GM19351 (cell line): ENCODE results near the gene USP10.

Experiments used
- ATAC-seq: cut with Tn5 transposase; IDR thresholded peaks from one replicate; pipeline ENCODE4 v1.9.1; 2021; ENCODE audit warnings: mild to moderate bottlenecking, moderate library complexity; ENCODE audit not compliant: unreplicated experiment

The USP10 gene

DNA sequence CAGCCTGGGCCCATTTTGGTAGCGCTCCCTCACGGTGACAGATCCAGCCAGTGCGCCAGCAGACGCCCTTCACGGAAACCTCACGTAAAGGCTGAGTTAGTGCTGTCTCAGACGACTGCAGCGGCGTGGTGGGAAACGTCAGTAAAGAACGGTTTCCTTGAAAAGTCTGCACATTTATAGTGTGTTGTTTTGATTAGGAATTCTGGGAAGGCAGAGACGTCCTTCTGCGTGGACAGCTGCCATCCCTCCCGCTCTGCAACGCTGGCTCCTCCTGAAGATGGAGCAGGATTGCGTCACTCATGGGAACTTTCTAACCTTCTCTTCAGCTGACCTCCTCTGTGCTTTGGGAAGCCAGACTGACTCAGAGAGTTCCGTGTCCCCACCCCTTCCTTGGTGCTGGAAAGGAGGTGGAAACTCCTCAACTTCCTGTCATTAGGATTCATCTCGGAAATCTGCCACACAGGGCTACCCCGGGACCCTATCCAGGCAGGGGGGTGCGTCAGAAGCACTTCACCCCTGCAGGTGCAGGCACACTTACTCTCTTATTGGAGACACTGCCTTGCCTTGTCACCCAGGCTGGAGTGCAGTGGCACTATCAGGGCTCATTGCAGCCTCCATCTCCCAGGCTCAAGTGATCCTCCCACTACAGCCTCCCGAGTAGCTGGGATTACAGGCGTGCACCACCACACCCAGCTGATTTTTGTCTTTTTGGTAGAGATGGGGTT, 95.7 kb downstream of the USP10 start:
- ATAC-seq = no peak

- no peak for ATAC-seq
These were observed 100.6 kb downstream of the USP10 start for GRCh38 chr16:84800158-84800978.

- ATAC-seq = no peak
These were observed 103.3 kb downstream of the USP10 start for GRCh38 chr16:84803146-84803545.

DNA sequence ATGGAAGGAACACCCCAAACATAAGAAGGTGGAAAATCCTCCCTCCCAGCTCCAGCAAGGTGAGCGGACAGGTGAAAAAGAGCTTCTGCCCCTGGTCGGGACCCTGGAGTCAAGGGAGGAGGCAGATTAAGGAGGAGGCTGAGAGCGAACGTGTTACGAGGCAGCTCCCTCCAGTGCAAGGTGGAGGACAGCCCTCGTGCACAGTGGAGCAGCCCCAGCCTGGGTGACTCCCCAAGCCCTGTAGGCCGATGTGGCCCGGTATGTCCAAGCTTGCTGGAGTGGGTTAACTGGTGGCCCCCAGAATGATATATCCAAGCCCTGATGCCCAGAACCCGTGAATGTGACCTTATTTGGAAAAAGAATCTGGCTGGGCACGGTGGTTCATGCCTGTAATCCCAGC, 104.5 kb downstream of the USP10 start:
- no peak for ATAC-seq

GRCh38 chr16:84806256-84806889, 106.6 kb downstream of the USP10 start:
- ATAC-seq = no peak

- ATAC-seq = no peak
These were observed 107.1 kb downstream of the USP10 start for GRCh38 chr16:84806890-84807258.

GRCh38 chr16:84807776-84808175, 108.0 kb downstream of the USP10 start:
- ATAC-seq = no peak

DNA sequence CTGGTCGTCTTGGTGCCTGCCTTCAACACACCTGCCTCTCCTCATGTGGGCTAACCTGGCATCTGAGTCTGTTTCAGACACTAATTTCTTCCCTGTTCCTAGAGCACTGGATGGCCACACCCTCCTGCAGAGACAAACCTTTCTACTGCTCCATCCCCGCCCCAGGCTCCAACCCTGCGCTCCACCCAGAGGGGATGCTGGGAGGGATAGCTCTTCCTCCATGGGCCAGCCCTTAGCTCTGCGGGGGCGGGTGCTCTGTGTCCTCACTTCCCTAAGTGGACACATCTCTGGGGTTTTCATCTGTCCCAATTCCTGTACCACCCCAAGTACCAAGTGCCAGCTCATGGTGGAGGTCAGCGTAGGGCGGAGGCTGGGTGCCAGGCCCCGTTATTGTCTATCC, 109.0 kb downstream of the USP10 start:
- ATAC-seq = no peak

GRCh38 chr16:84810518-84811273, 110.9 kb downstream of the USP10 start:
- ATAC-seq = no peak

DNA sequence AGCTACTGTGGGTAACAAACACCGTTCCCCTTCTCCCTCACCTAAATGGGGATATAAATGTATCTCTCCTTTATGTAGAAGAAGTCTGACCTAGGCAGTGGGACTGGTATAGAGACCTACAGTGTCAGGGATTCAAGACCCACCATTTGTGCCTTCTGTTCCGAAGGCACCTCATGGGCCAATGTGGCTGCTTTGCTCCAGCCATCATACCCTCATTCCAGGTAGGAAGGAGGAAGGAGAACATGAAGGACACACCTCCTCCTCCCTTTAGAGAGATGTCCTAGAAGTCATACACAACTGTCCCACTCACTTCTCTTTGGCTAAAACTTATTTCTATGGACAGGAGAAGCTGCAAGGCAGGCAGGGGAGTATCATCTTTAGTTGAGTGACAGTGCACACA, 111.7 kb downstream of the USP10 start:
- ATAC-seq = no peak

GRCh38 chr16:84813141-84813934, 113.5 kb downstream of the USP10 start:
- ATAC-seq = no peak

GRCh38 chr16:84815462-84815861, 115.7 kb downstream of the USP10 start:
- ATAC-seq = no peak

DNA sequence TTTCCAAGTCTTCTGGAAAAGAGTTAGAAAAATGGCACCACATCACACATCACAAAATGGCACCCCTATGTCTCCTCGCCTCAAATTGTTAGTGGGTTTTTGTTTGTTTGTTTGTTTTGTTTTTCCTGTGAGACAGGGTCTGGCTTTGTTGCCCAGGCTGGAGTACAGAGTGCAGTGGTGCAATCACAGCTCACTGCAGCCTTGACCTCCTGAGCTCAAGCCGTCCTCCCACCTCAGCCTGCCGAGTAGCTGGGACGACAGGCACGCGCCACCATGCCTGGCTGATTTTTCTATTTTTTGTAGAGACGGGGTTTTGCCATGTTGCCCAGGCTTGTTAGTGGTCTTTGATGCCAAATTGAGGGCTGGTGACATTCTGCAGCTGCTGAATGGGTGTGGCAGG, 116.2 kb downstream of the USP10 start:
- no peak for ATAC-seq

GRCh38 chr16:84816485-84816884, 116.7 kb downstream of the USP10 start:
- ATAC-seq = no peak

DNA sequence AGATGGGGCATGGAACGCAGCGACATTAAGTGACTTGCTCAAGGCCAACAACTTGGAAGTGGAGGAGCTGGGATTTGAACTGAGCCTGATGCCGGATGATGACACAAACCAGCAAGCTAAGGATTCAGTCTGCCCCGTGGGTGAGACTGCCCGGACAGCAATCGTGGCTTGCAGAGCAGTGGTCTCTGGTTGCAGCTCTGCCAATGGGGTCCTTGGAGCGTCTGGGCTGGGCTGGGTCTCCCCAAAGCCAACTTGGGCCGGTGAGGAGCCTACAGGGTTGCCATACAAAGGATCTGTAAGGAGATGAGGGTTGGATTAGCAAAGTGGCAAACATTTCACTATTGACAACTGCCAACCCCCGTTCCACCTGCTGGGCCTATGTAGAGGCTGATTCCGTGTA, 117.4 kb downstream of the USP10 start:
- no peak for ATAC-seq

GRCh38 chr16:84817613-84818012, 117.8 kb downstream of the USP10 start:
- no peak for ATAC-seq

DNA sequence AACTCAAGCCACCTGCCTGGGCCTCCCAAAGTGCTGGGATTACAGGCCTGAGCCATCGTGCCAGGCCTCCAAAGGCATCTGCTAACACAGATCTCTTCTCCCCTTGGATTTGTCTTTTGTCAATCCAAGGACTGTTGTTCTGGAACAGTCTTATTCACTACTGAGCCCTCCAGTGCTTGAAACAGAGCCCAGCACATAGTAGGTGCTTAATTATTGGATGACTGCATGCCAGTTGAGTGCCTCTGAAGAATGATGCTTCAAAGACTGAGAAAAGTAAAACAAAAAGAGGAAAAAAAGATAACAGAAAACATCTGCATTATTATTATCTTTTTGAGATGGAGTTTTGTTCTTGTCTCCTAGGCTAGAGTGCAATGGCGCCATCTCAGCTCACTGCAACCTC, 118.3 kb downstream of the USP10 start:
- ATAC-seq = no peak

DNA sequence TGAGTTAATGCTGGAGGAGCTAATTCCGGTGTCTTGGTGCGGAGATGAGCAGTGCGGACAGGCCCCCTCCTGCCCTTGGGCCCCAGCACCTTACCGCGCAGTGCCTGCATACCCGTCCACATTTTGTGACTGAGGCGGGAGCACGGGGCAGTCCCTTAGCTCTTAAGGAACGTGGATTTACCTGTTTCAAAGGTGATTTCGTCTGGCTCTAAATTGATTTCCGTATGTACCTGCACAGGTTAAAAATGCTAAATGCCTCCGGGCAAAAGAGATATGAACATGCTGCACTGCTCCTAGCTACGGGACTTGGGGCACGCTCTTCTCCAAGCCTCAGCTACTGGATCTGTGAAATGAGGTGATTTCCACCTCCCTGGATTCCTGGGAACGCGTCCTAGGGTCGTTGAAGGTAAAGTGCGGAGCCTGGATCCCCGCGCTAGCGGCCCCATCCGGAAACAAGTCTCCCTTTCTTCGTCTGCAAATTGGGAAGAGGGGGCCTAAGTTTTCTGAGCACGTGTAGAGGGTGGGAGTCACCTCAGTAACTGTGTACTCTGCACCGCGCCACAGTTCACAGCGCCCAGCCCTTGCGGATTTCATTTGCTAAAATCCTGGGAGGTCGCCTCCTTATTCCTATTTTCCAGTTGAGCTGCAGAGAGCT, 119.3 kb downstream of the USP10 start:
- no peak for ATAC-seq

DNA sequence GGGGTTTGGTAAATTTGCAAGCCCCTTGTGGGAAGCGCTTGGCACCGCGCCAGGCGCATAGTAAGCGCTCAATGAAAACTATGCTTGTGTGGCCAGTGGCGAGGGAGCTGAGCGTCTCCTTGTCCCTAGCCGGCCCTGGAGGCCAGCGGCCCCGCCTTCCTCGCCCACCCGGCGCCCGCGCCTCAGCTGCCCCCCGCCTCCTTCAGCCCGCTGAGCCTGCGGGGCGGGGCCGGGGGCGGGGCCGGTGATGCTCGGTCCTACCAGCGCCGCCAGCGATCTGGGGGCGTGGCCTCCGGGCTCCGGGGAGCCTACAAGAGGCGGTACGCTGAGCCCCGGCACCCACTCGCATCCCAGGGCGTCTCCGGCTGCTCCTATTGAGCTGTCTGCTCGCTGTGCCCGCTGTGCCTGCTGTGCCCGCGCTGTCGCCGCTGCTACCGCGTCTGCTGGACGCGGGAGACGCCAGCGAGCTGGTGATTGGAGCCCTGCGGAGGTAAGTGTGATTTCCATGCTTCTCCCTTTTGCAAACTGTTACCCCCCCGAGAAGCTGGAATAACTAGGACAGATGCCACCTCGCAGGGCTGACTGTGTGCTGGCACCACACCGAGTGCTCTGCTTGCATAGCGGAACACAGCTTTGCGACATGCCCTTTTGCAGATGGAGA, 120.0 kb downstream of the USP10 start, which contains the start of gene CRISPLD2:
Gene CRISPLD2, plus strand, starts transcription at position 342 of the 661 bp plus-strand sequence. CDS start 18,511 bp downstream, outside the sequence.
- no peak for ATAC-seq
